DLD1 (cell line): ENCODE results near the gene CD4.

Source experiments
- in situ Hi-C: cut with HindIII; loops from 2 replicates; pipeline ENCODE4 v1.10.0; 2017; ENCODE audit warnings: low sequenced_read_pairs

Gene CD4

GRCh38 chr12:6765048-6765633 lies 24.2 kb upstream of the CD4 start:
- in situ Hi-C loops, result no loop called here

- in situ Hi-C loops, result no loop called here
Observed at GRCh38 chr12:6765634-6766581, 23.4 kb upstream of the CD4 start, which contains the start of gene PTMS. TSS of gene PTMS (plus strand) at chr12:6766363. CDS start at chr12:6766706, 343 bp downstream.

- in situ Hi-C loops, result no loop called here
Observed at GRCh38 chr12:6766651-6767349, 22.5 kb upstream of the CD4 start.

GRCh38 chr12:6767353-6768319 lies 21.7 kb upstream of the CD4 start:
- in situ Hi-C loops, result no loop called here

GRCh38 chr12:6768437-6768914 lies 20.9 kb upstream of the CD4 start:
- in situ Hi-C loops, result no loop called here

GRCh38 chr12:6768990-6769389 lies 20.3 kb upstream of the CD4 start:
- in situ Hi-C loops, result no loop called here

- in situ Hi-C loops, result no loop called here
Observed at GRCh38 chr12:6769666-6770065, 19.7 kb upstream of the CD4 start.

- in situ Hi-C loops, result no loop called here
Observed at GRCh38 chr12:6770094-6770493, 19.2 kb upstream of the CD4 start.

- in situ Hi-C loops, result no loop called here
Observed at GRCh38 chr12:6770600-6770999, 18.7 kb upstream of the CD4 start.

GRCh38 chr12:6771091-6771495 lies 18.2 kb upstream of the CD4 start:
- in situ Hi-C loops, result no loop called here

- in situ Hi-C loops, result no loop called here
Observed at GRCh38 chr12:6771509-6772330, 17.6 kb upstream of the CD4 start.

GRCh38 chr12:6772331-6772695 lies 17.0 kb upstream of the CD4 start, which contains the start of gene LAG3:
TSS of gene LAG3 (plus strand) at chr12:6772520. CDS start at chr12:6772853, 333 bp downstream.
- in situ Hi-C loops, result no loop called here

GRCh38 chr12:6772726-6773589 lies 16.4 kb upstream of the CD4 start:
- in situ Hi-C loops, result no loop called here

GRCh38 chr12:6773590-6774351 lies 15.6 kb upstream of the CD4 start:
- in situ Hi-C loops, result no loop called here

GRCh38 chr12:6774499-6775062 lies 14.7 kb upstream of the CD4 start:
- in situ Hi-C loops, result no loop called here

GRCh38 chr12:6775185-6776174 lies 13.8 kb upstream of the CD4 start:
- in situ Hi-C loops, result no loop called here
